Tongue (tissue), 2 donors: ENCODE data around the gene SLX9. TPM values are rescaled to one million over a fixed set of nuclear protein-coding genes. Genes with fewer than 3 reads are reported as not detected.

Experiments used
- DNase-seq: peaks from one replicate; pipeline ENCODE4 v3.0.0-alpha.2; 2015
- total RNA-seq: library from RNA; depleted of rRNA; stranded (reverse); fragments of >200 nt; gene quantifications from one replicate; pipeline ENCODE4 v1.2.3, GENCODE V29; 2014

The SLX9 gene
- total RNA-seq, 1 donor from 2014 or later: 19.5 TPM

DNA sequence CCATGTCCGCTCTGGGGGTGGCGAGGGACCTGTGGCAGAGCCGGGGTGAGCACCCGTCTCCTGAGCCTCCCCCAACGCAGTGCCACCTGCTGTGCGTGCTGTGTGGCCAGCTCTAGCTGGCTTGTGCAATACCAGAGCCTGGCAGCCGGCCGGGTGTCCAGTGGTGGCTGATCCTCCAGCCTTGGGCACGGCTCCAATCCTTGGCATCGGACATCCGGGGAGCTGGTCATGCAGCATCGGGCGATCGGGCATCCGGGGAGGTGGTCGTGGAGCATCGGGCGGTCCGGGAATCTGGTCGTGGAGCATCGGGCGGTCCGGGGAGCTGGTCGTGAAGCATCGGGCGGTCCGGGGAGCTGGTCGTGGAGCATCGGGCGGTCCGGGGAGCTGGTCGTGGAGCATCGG is 8.1 kb downstream of the SLX9 start:
- no peak for DNase-seq

DNA sequence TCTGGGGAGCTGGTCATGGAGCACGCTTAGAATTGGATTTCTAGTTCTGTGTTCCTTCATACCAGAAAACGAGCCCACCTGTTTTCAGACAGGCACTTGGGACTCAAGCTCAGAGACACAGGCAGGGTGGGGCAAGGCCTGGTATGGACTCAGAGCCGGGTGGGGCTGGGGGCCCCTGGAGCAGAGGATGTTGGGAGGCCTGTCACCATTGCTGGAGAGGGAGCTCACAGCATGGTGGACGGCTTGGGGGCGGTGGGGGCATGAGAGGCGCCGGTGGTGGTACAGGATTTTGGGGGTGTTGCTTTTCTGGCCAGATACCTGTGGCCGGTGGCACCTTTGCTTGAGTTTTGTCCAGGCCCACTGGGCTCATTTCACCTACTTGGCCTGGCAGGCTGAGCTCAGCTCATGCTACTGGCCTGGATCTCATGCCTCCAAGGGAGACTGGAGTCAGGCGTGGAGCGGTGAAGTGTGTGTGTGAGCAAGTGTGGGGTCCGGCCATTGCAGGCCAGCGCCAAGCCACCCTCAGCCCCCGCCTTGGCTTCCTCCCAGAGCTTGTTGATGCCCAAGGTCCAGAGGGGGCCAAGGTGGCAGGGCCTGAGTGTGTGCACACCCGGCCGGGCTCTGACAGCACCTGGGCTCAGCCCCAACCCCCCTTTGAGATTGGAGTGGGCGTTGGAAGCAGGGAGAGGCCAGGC is 8.7 kb downstream of the SLX9 start:
- DNase-seq: no peak

GRCh38 chr21:44949161-44949778 is 9.4 kb downstream of the SLX9 start:
- no peak for DNase-seq

- DNase-seq: peak; percentile 90
These were observed 10.0 kb downstream of the SLX9 start for GRCh38 chr21:44949779-44950198.

GRCh38 chr21:44950351-44950750 is 10.5 kb downstream of the SLX9 start:
- DNase-seq: no peak

- DNase-seq: no peak
These were observed 11.5 kb downstream of the SLX9 start for GRCh38 chr21:44951186-44951915.

DNA sequence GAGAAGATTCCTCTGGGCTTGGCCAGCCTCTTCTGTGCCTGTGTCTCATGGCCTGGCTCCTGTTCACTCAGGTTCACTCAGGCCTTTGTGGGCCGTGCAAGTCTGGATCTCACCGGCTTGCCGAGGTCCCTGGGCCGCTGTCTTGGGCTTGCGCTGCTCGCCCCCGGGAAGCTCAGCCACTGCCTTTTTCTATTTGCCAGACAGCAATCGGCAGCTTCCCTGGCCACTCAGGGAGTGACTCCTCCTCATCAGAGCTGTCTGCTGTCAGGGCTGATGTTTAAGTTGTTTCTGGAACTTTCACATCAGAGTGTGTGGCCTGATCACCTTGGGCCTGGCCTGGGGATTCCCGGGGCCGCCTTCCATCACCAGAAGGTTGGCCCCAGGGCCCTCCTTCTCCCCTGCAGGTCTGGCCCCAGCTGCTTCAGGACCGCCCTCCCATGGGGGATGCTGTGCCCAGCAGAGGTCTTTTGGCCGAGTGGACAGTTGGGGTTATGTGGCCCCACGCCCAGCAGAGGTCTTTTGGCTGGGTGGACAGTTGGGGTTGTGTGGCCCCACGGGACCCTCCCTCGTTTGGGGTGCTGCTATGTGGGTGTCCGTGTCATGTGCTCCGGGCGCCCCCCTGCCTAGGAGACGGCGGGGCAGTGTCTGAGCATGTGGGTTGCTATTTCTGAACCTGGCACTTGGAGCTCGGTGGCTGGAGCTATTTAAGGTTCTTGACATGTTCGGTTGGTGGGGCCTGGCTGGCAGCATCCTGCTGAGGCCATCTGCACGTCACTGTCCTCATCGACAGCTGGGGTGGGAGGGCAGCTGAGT is 12.5 kb downstream of the SLX9 start:
- peak; percentile 82 for DNase-seq

- DNase-seq: no peak
These were observed 13.2 kb downstream of the SLX9 start for GRCh38 chr21:44952929-44953627.

DNA sequence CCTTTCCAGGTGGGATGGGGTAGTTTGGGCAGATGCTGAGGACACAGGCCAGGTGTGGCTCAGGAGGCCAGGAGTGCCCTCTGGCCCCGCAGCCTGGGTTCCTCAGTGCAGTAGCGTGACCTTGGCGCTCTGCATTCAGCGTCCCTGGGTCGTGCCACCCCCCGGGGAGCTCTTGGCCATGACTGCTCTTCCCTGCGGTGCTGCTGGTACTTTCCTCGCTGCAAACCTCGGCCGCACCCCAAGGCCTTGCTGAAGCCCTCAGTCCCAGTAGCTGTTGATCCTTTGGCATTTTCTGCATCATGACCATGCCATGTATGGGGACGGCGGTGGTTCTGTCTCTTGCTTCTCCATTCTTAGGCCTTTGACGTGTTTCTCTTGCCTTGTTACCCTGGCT is 13.8 kb downstream of the SLX9 start:
- no peak for DNase-seq

- no peak for DNase-seq
These were observed 14.5 kb downstream of the SLX9 start for GRCh38 chr21:44954281-44954771.

GRCh38 chr21:44955141-44955797 is 15.4 kb downstream of the SLX9 start:
- DNase-seq: peak; percentile 68

- peak; percentile 35 for DNase-seq
These were observed 16.0 kb downstream of the SLX9 start for GRCh38 chr21:44955798-44956175.

DNA sequence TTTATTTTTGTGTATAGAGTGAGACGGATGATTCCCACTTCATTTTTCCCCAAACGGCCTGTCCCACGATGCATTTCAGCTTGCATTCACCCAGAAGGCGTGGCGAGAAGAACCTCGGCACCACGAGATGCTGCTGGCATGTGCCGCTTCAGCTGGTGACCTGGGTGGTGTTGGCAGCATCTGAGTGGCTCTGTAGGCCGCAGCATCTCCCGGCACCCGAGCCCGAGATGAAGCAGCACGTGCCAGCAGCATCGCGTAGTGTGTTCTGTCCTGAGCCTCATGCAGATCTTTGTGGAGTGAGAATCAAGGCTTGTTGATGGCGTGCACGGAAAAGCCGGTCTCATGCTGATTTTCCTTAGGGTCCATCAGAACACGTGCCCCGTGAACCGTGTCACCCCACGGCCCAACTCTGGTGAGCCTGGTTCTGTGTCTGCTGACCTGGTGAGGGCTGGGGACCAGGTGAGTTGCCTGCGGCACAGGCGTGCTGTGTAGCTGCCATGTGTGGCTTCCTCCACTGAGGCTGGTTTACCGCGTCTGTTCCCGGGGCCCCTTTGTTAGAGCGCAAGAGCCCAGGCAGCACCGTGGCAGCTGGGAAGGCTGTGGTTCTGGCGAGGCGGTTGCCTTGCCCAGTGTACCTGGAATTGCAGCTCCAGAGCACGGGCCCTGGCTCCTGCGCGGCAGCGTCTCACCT is 16.7 kb downstream of the SLX9 start:
- DNase-seq: no peak

DNA sequence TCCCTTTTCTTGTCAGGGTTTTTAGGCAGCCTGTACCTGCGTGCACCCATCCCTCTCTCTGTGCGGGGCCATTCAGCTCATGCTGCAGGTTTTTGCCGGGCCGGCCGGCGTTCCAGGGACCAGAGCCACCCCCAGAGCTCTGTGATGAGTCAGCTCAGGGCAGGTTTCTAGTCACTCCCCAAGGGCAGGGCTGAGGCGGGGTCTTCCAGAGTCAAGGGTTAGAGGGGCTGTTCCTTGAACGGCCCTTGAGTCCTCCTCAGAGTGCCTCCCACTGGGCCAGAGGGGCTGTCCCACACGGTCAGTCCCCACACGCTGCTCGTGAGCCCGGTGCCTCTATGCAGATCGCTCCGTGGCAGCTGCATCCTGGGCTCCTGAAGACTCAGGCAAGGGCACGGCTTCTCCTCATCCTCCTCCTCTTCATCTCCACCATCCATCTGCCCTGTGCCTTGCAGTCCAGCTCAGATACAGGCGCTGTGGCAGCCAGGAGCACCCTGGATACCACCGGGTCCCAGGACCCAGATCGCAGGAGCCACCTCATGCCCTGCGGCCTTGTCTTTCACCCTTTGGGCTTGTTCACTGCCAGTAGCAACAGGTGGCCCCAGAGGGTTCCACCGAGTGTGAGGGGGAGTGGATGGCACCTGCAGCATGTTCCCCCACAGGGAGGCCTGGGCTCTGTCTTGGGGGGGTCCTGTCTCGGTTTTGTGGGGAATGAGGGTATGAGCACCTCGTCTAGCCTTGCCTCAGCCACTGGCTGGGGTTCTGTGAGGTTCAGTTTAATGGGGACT is 17.4 kb downstream of the SLX9 start:
- no peak for DNase-seq

DNA sequence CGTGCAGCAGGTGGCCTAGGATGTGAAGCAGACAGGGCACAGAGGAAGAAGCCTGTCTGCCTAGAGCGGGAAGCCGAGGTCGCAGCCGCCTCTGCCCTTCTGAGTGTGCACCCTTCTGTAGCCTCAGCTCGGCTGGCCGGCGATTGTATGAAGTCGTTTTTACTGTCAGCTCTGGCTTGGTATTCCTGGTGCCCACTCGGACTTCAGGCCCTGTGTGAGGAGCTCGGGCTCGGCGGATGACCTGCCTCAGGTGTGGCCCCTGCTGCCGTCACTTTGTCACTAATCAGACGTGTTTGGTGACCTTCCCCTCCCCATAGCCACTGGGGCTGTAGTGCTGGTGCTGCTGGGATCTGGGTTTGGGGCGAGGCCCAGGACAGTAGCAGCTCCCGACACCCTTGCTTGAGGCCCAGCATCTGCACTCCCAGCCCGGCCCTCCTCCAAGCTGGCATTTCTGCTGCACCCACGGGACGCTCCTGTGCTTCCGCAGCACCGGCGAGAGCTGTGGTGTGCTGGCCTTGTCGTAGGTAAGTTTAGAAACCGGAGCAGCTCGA is 18.1 kb downstream of the SLX9 start:
- no peak for DNase-seq

GRCh38 chr21:44958471-44959191 is 18.8 kb downstream of the SLX9 start:
- peak; percentile 92 for DNase-seq

GRCh38 chr21:44959376-44960091 is 19.7 kb downstream of the SLX9 start:
- no peak for DNase-seq
